Stomach (tissue), 9 donors: ENCODE measurements around the gene SHISAL2A. TPM values are rescaled to one million over a fixed set of nuclear protein-coding genes. Genes with fewer than 3 reads are reported as not detected.
A peak's percentile ranks its signal among the peaks of the same experiment; 100 is the strongest.

ENCODE experiments used
- DNase-seq, 2 donors: peaks; one replicate each; pipeline versions ENCODE4 v3.0.0 to v3.0.0-alpha.2; 2013 to 2019
- H3K27ac ChIP-seq, 5 donors: fragments of 200-600 bp in 4 of 5; sonication (generic) in 4 of 5; one replicate each; pipeline ENCODE4 v1.5.1; 2013 to 2019; ENCODE audit warnings: mild to moderate bottlenecking in 1 of 5, moderate library complexity in 1 of 5
- H3K27me3 ChIP-seq, 3 donors: fragments of 200-600 bp; sonication (generic); one replicate each; pipeline ENCODE4 v1.5.1; 2017 to 2019; ENCODE audit warnings: mixed run types in 1 of 3
- H3K36me3 ChIP-seq, 4 donors: fragments of 200-600 bp; sonication (generic); 1 replicate in 3 of 4; 2 replicates in 1 of 4; pipeline ENCODE4 v1.5.1; 2016 to 2019
- H3K4me1 ChIP-seq, 4 donors: fragments of 200-600 bp; sonication (generic); one replicate each; pipeline ENCODE4 v1.5.1; 2016 to 2019
- H3K4me3 ChIP-seq, 4 donors: fragments of 200-600 bp; sonication (generic) in 3 of 4; one replicate each; pipeline ENCODE4 v1.5.1; 2016 to 2019; ENCODE audit warnings: mild to moderate bottlenecking in 1 of 4
- H3K9me3 ChIP-seq, 4 donors: fragments of 200-600 bp; sonication (generic); one replicate each; pipeline ENCODE4 v1.5.1; 2016 to 2019
- EP300 ChIP-seq: sonication (generic); formaldehyde crosslinking; IDR thresholded peaks from one replicate; pipeline ENCODE4 v1.6.1; 2017; ENCODE audit warnings: antibody characterized with exemption
- POLR2A ChIP-seq, 4 donors: fragments of 450-650 bp; IDR thresholded peaks; one replicate each; pipeline ENCODE4 v1.6.1; 2016; ENCODE audit warnings: antibody characterized with exemption in 4 of 4, control low read depth in 2 of 4, mild to moderate bottlenecking in 1 of 4, moderate library complexity in 1 of 4
- POLR2AphosphoS5 ChIP-seq, 3 donors: sonication (generic); formaldehyde crosslinking; IDR thresholded peaks; one replicate each; pipeline ENCODE4 v1.6.1; 2016; ENCODE audit warnings: antibody characterized with exemption in 3 of 3
- WGBS, 5 donors: extraction: QIAGEN DNeasy Blood & Tissue Kit in 3 of 5; methylation state at CpG; one replicate each; pipeline versions ENCODE4 v1.1.5 to v1.1.7; 2013 to 2018; 5-methylcytosine and 5-hydroxymethylcytosine counted together
- intact Hi-C: fragments of 100-400 bp; cut with DNase I; formaldehyde crosslinking; loops from one replicate; pipeline ENCODE4 v1.15.1; 2023; ENCODE audit warnings: low total_unique reads
- polyA plus RNA-seq, 3 donors: library from polyadenylated mRNA; stranded (reverse); fragments of 200-250 nt; gene quantifications; one replicate each; pipeline ENCODE4 v1.2.3, GENCODE V29; 2013
- total RNA-seq, 5 donors: library from RNA; depleted of rRNA; stranded (reverse); fragments of >200 nt; gene quantifications; one replicate each; pipeline versions ENCODE4 v1.1.0 to v1.2.3, GENCODE V29; 2014 to 2016
- TF ChIP-seq, protein P1 (sequence below), 7 experiments: fragments of 450-650 bp in 4 of 7; fragments of 200-600 bp in 3 of 7; sonication (generic) in 3 of 7; IDR thresholded peaks; one replicate each; pipeline ENCODE4 v1.5.1; 2016 to 2019; ENCODE audit warnings: antibody characterized with exemption in 7 of 7, control low read depth in 2 of 7, mild to moderate bottlenecking in 1 of 7
- donor health status: healthy with polysubstance abuse.
- donor health status: Bipolar disorder and iron deficiency.
- donor health status: healthy.

SHISAL2A gene
- total and polyA plus RNA-seq, 8 donors, result 0.20 to 2.4 TPM; not detected in 6

DNA sequence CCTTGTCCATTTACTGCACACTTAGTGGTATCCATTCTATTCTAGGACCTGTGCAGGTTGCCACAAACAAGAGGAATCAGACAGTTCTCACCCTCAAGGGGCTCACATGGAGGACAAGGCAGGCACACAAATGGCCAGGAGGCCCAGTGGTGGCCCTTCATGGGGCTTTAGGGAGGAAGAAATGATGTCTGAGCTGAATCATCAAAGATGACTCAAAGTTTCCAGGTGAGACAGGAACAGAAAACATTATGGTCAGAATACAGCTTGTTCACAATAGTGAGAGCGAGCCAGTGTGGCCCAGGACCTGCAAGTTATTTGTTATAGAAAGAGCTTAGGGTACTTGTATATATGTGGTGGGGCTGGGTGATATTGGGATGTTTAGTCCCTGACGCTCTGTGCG, 26.4 kb downstream of the SHISAL2A start:
- intact Hi-C loops, result no loop called here
- TF ChIP-seq POLR2AphosphoS5 (IDR thresholded peaks at IDR 0.05) (no peak), EP300 (no peak), POLR2A (IDR thresholded peaks at IDR 0.05) (no peak)
- TF ChIP-seq, protein P1, sequence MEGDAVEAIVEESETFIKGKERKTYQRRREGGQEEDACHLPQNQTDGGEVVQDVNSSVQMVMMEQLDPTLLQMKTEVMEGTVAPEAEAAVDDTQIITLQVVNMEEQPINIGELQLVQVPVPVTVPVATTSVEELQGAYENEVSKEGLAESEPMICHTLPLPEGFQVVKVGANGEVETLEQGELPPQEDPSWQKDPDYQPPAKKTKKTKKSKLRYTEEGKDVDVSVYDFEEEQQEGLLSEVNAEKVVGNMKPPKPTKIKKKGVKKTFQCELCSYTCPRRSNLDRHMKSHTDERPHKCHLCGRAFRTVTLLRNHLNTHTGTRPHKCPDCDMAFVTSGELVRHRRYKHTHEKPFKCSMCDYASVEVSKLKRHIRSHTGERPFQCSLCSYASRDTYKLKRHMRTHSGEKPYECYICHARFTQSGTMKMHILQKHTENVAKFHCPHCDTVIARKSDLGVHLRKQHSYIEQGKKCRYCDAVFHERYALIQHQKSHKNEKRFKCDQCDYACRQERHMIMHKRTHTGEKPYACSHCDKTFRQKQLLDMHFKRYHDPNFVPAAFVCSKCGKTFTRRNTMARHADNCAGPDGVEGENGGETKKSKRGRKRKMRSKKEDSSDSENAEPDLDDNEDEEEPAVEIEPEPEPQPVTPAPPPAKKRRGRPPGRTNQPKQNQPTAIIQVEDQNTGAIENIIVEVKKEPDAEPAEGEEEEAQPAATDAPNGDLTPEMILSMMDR (IDR thresholded peaks at IDR 0.05), result no peak
- Histone ChIP-seq H3K4me1 (peaks cover 0 to 10% (median 8%) of the 10 kb centered on the region in 4 donors), H3K9me3 (no peaks in the 10 kb centered on the region), H3K27me3 (no peaks in the 10 kb centered on the region), H3K27ac (no peak overlapping the region), H3K4me3 (no peak overlapping the region), H3K36me3 (no peaks in the 10 kb centered on the region)
- DNase-seq, result no peak
- 93 to 98% (median 94%) methylated on average over 3 of the region's 3 CpGs for WGBS, 5 donors

DNA sequence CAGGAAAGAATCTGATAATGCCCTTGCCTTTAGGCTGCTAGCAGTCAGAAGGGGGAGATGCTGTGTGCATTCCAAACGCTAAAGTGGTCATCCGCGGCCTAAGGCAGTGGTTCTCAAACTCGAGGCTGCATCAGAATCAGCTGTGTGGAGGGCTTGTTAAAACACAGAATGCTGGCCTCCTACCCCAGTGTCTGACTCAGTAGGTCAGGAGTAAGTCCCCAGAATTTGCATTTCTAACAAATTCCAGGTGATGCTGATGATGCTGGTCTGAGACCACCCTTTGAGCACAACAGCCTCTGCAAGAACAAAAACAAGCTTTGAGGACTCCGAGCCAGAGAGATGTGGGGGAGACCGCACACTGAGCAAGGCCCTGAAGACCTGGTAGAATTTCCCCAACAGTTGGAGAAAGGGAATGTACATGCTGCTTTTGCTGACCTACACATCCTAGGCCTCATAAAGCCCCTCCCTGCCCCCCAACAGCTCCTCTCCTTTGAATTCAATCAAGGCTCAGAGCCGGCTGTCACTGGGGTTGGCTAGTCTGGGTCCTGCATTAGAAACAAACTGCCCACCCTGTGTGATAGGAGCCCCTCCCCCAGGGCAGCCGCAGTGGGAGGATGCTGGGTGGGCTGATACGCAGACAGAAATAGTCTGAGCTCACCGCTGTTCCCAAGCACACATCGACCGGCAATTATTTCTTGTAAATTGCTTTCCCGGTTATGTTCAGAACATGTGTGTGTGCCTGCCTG, 27.1 kb downstream of the SHISAL2A start:
- 67 to 81% (median 73%) methylated on average over 11 to 13 of the region's 13 CpGs for WGBS, 5 donors
- DNase-seq, result peak in 1 of 2 donors; percentile 55
- Histone ChIP-seq H3K4me1 (peaks cover 0 to 10% (median 8%) of the 10 kb centered on the region in 4 donors), H3K36me3 (no peaks in the 10 kb centered on the region), H3K27me3 (no peaks in the 10 kb centered on the region), H3K4me3 (no peak overlapping the region), H3K27ac (no peak overlapping the region), H3K9me3 (no peaks in the 10 kb centered on the region)
- TF ChIP-seq EP300 (no peak), POLR2A (IDR thresholded peaks at IDR 0.05) (no peak)
- intact Hi-C loops, result no loop called here

DNA sequence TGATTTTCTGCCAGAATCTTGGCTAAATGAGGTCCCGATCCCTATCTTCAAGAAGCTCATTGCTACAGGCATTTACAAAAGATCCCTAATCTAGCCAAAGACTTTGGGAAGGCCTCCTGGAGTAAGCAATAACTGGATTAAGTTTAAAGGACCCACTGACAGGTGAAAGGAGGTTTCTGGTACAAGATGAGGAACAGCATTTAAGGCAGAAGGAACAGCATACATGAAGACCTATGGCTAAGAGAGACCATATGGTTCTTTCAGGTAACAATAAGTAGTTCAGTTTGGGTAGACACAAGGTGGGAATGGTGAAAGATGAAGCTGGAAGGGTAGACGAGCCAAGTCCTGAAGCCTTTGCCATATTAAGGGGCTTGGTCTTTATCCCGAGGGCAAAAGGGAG, 27.8 kb downstream of the SHISAL2A start:
- H3K27me3 ChIP-seq, result no peaks in the 10 kb centered on the region
- no peak overlapping the region for H3K27ac ChIP-seq
- H3K36me3 ChIP-seq, result no peaks in the 10 kb centered on the region
- intact Hi-C loops, result no loop called here
- H3K4me1 ChIP-seq, result peaks cover 0 to 10% (median 8%) of the 10 kb centered on the region in 4 donors
- no peak for DNase-seq
- WGBS, 5 donors, result 52 to 71% (median 56%) methylated on average over 3 of the region's 3 CpGs
- H3K4me3 ChIP-seq, result no peak overlapping the region
- TF ChIP-seq EP300, result no peak
- no peak for TF ChIP-seq POLR2AphosphoS5 (IDR thresholded peaks at IDR 0.05)
- H3K9me3 ChIP-seq, result no peaks in the 10 kb centered on the region

DNA sequence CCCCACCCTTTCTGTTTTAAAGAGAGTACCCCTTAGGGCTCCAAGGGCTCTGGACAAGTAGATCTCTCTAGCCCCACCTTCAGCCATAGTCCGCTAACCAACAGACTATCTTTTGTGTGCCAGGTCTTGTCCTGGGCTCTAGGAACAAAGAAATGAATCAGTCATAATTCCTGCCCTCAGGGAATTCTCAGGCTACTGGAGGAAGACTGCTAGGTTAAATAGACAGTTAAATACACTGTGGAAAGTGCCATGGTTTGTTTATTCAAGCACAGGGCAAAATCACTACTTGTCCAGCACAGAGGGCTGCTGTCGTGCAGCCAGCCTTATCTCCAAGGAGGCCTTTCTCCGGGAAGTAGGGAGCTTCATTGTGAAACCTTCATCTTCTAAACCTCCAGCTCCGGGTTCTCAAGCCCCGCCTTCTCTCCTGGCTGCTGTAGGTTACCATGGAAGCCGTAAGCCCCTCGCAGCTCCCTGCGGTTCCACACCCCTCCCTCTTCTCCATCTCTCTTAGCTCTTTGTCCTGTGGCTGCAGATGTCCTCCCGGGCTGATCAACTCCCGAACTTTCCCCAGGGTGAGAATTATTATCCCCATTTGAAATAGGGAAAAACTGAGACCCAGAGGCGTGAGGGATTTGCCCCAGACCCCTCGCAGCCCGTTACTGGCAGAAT, 29.8 kb downstream of the SHISAL2A start:
- H3K4me1 ChIP-seq, result peaks cover 0 to 10% (median 8%) of the 10 kb centered on the region in 4 donors
- TF ChIP-seq POLR2AphosphoS5 (IDR thresholded peaks at IDR 0.05), result no peak
- no peak overlapping the region for H3K4me3 ChIP-seq
- no peaks in the 10 kb centered on the region for H3K9me3 ChIP-seq
- intact Hi-C loops, result no loop called here
- DNase-seq, result peak in 1 of 2 donors; percentile 55
- H3K27ac ChIP-seq, result no peak overlapping the region
- no peaks in the 10 kb centered on the region for H3K36me3 ChIP-seq
- no peaks in the 10 kb centered on the region for H3K27me3 ChIP-seq
- WGBS, 5 donors, result 20 to 37% (median 24%) methylated on average over 11 to 13 of the region's 13 CpGs

DNA sequence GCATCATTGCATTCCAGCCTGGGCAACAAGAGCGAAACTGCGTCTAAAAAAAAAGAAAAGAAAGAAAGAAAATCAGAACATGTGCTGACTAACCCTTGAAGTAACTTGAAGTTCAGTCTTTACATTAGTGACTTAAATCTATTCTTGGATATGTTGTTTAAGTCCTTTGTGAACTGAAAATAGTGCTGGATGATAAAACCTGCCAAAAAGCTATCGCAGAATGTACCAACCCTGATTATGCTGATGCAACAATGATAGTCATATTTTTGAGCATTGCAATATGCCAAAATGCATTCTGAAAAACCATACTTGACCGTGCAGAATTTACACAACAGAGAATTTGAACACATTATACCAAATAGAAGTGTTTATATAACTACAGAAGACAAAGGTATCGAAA, 30.7 kb downstream of the SHISAL2A start:
- H3K27me3 ChIP-seq, result no peaks in the 10 kb centered on the region
- H3K9me3 ChIP-seq, result no peaks in the 10 kb centered on the region
- WGBS, 5 donors, result 88 to 92% (median 90%) methylated on average over 5 of the region's 5 CpGs
- intact Hi-C loops, result no loop called here
- no peak for DNase-seq
- H3K4me3 ChIP-seq, result no peak overlapping the region
- H3K4me1 ChIP-seq, result peaks cover 0 to 10% (median 8%) of the 10 kb centered on the region in 4 donors
- no peak for TF ChIP-seq EP300
- TF ChIP-seq POLR2A (IDR thresholded peaks at IDR 0.05), result no peak
- TF ChIP-seq, protein P1 (IDR thresholded peaks at IDR 0.05), result no peak
- no peak for TF ChIP-seq POLR2AphosphoS5 (IDR thresholded peaks at IDR 0.05)
- no peak overlapping the region for H3K27ac ChIP-seq
- no peaks in the 10 kb centered on the region for H3K36me3 ChIP-seq
